Measurements from ENCODE around the gene AP5M1. TPM values are rescaled to one million over a fixed set of nuclear protein-coding genes. Genes with fewer than 3 reads are reported as not detected.

The AP5M1 gene
- total RNA-seq, 2 donors from 2014 or later, result 23.3 to 28.6 TPM

- Histone ChIP-seq H3K9me3 (no peaks in the 10 kb centered on the region), H3K36me3 (peaks cover 11% of the 10 kb centered on the region), H3K4me1 (no peaks in the 10 kb centered on the region), H3K4me3 (no peak overlapping the region), H3K27ac (no peak overlapping the region), H3K27me3 (no peaks in the 10 kb centered on the region)
- no peak for DNase-seq (ENCODE audit: low spot score)
- TF ChIP-seq CTCF (IDR thresholded peaks at IDR 0.05), result no peak
Observed at GRCh38 chr14:57291692-57292647, 23.2 kb downstream of the AP5M1 start.

GRCh38 chr14:57293866-57294837, 25.4 kb downstream of the AP5M1 start:
- Histone ChIP-seq H3K27ac (no peak overlapping the region), H3K4me3 (no peak overlapping the region), H3K9me3 (no peaks in the 10 kb centered on the region), H3K36me3 (peaks cover 5% of the 10 kb centered on the region), H3K4me1 (peaks cover 0 to 3% of the 10 kb centered on the region in 2 donors), H3K27me3 (no peaks in the 10 kb centered on the region)
- DNase-seq (ENCODE audit: low spot score), result no peak
- TF ChIP-seq CTCF (IDR thresholded peaks at IDR 0.05), result peak; percentile 13 to 47

GRCh38 chr14:57295239-57295638, 26.5 kb downstream of the AP5M1 start:
- H3K27me3 ChIP-seq, result no peaks in the 10 kb centered on the region
- H3K27ac ChIP-seq, result no peak overlapping the region
- peaks cover 5% of the 10 kb centered on the region for H3K36me3 ChIP-seq
- H3K4me3 ChIP-seq, result no peak overlapping the region
- no peaks in the 10 kb centered on the region for H3K9me3 ChIP-seq
- no peak for DNase-seq (ENCODE audit: low spot score)
- peaks cover 0 to 3% of the 10 kb centered on the region in 2 donors for H3K4me1 ChIP-seq
- no peak for TF ChIP-seq CTCF (IDR thresholded peaks at IDR 0.05)

- TF ChIP-seq CTCF (IDR thresholded peaks at IDR 0.05), result no peak
- no peak for DNase-seq (ENCODE audit: low spot score)
- Histone ChIP-seq H3K27me3 (no peaks in the 10 kb centered on the region), H3K4me1 (peaks cover 0 to 3% of the 10 kb centered on the region in 2 donors), H3K4me3 (no peak overlapping the region), H3K9me3 (no peaks in the 10 kb centered on the region), H3K36me3 (no peaks in the 10 kb centered on the region), H3K27ac (peak overlapping the region in 1 of 2 donors; percentile 65)
Observed at GRCh38 chr14:57297852-57298251, 29.1 kb downstream of the AP5M1 start.

GRCh38 chr14:57299511-57299910, 30.7 kb downstream of the AP5M1 start:
- Histone ChIP-seq H3K27me3 (no peaks in the 10 kb centered on the region), H3K4me1 (peaks cover 0 to 3% of the 10 kb centered on the region in 2 donors), H3K27ac (no peak overlapping the region), H3K9me3 (no peaks in the 10 kb centered on the region), H3K4me3 (no peak overlapping the region), H3K36me3 (no peaks in the 10 kb centered on the region)
- DNase-seq (ENCODE audit: low spot score), result no peak
- TF ChIP-seq CTCF (IDR thresholded peaks at IDR 0.05), result no peak
